Psoas muscle (tissue), 8 donors: ENCODE data around the gene DSG2. TPM values are rescaled to one million over a fixed set of nuclear protein-coding genes. Genes with fewer than 3 reads are reported as not detected.

Experiments used
- ATAC-seq, 4 donors: fragments of 200-7000 bp; cut with Tn5 transposase; one replicate each; pipeline ENCODE4 v1.9.1; 2020; ENCODE audit warnings: moderate library complexity in 3 of 4, mild to moderate bottlenecking in 2 of 4
- DNase-seq, 2 donors: peaks; one replicate each; pipeline ENCODE4 v3.0.0-alpha.2; 2020
- H3K27ac ChIP-seq: fragments of 200-600 bp; one replicate; pipeline ENCODE4 v1.8.0; 2022
- H3K27me3 ChIP-seq, 3 donors: fragments of 200-600 bp in 1 of 3; one replicate each; pipeline versions ENCODE4 v1.6.1 to v1.8.0; 2013 to 2022; ENCODE audit warnings: low read length in 2 of 3, mild to moderate bottlenecking in 2 of 3, moderate library complexity in 1 of 3; ENCODE audit not compliant: insufficient read depth in 3 of 3
- H3K36me3 ChIP-seq, 2 donors: fragments of 200-600 bp in 1 of 2; one replicate each; pipeline versions ENCODE4 v1.6.1 to v1.8.0; 2013 to 2022; ENCODE audit warnings: low read depth in 1 of 2, mild to moderate bottlenecking in 1 of 2, moderate library complexity in 1 of 2; ENCODE audit not compliant: insufficient read depth in 1 of 2
- H3K4me1 ChIP-seq: fragments of 200-600 bp; one replicate; pipeline ENCODE4 v1.8.0; 2022
- H3K4me3 ChIP-seq: fragments of 200-600 bp; one replicate; pipeline ENCODE4 v1.8.0; 2022; ENCODE audit warnings: mild to moderate bottlenecking
- H3K9me3 ChIP-seq: fragments of 200-600 bp; one replicate; pipeline ENCODE4 v1.8.0; 2022
- WGBS, 3 donors: extraction: QIAGEN DNeasy Blood & Tissue Kit; methylation state at CpG; one replicate each; pipeline versions ENCODE4 v1.1.6 to v1.1.7; 2013; 5-methylcytosine and 5-hydroxymethylcytosine counted together
- intact Hi-C, 2 donors: fragments of 100-400 bp; cut with DNase I; formaldehyde crosslinking; loops; one replicate each; pipeline versions ENCODE4 v1.11.0 to v1.14.2; 2022
- polyA plus RNA-seq, 3 donors: library from polyadenylated mRNA; stranded (reverse); fragments of 200-250 nt; gene quantifications; one replicate each; pipeline ENCODE4 v1.2.3, GENCODE V29; 2013
- total RNA-seq, 4 donors: library from RNA; stranded (reverse); fragmentation: NEBNext Ultra II Directional in 2 of 4; extraction: Animal tissue kit (Norgen Biotek cat#: 25700) in 2 of 4; gene quantifications; one replicate each; pipeline versions ENCODE4 v1.2.1 to v1.2.4, GENCODE V29; 2021 to 2023
- TF ChIP-seq, protein P1 (sequence below): fragments of 200-600 bp; IDR thresholded peaks from one replicate; pipeline ENCODE4 v1.8.0; 2022; ENCODE audit warnings: antibody characterized with exemption
- donor health status: healthy with polysubstance abuse.
- donor health status: DM: no; HTN: no; CAD: no; lungs with moderate emphysema.
- donor health status: Bipolar disorder and iron deficiency.
- donor health status: healthy.
- donor health status: DM: yes; HTN: yes; CAD: no.
- donor health status: DM: no; HTN: no; CAD: no.
- donor health status: DM: no; HTN: no; CAD: no.
- donor health status: DM: yes; HTN: yes; CAD: no.

Gene DSG2
- total and polyA plus RNA-seq, 7 donors = 0.33 to 1.8 (median 0.93) TPM

DNA sequence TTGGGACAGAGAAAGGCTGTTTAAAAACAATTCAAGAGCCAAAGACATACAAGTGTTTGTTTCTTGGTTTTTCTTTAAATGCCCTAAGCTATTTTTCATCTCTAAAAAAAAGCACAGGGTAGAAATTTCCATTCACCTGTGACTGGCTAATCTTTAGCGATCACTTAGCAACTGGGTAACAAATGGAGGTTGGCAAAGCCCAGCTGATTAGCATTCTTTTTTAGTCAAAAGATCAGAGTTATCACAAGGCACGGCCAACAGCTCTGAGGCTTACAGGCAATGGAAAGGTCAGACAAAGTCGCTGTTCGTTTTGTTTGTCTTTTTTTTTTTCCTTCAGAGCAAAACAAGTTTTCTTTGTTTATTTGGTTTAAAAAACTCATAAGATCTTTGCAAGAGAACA is 64.7 kb downstream of the DSG2 start:
- intact Hi-C loops = no loop called here
- peaks cover 0 to 4% (median 0%) of the 10 kb centered on the region in 3 donors for H3K27me3 ChIP-seq
- 39 to 55% (median 40%) methylated on average over 4 of the region's 4 CpGs for WGBS, 3 donors
- H3K36me3 ChIP-seq = no peaks in the 10 kb centered on the region
- no peak overlapping the region for H3K4me3 ChIP-seq
- TF ChIP-seq, protein P1, sequence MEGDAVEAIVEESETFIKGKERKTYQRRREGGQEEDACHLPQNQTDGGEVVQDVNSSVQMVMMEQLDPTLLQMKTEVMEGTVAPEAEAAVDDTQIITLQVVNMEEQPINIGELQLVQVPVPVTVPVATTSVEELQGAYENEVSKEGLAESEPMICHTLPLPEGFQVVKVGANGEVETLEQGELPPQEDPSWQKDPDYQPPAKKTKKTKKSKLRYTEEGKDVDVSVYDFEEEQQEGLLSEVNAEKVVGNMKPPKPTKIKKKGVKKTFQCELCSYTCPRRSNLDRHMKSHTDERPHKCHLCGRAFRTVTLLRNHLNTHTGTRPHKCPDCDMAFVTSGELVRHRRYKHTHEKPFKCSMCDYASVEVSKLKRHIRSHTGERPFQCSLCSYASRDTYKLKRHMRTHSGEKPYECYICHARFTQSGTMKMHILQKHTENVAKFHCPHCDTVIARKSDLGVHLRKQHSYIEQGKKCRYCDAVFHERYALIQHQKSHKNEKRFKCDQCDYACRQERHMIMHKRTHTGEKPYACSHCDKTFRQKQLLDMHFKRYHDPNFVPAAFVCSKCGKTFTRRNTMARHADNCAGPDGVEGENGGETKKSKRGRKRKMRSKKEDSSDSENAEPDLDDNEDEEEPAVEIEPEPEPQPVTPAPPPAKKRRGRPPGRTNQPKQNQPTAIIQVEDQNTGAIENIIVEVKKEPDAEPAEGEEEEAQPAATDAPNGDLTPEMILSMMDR = no peak
- DNase-seq (no peak), ATAC-seq (no peak)
- H3K9me3 ChIP-seq = no peaks in the 10 kb centered on the region
- no peaks in the 10 kb centered on the region for H3K4me1 ChIP-seq
- H3K27ac ChIP-seq = no peak overlapping the region

DNA sequence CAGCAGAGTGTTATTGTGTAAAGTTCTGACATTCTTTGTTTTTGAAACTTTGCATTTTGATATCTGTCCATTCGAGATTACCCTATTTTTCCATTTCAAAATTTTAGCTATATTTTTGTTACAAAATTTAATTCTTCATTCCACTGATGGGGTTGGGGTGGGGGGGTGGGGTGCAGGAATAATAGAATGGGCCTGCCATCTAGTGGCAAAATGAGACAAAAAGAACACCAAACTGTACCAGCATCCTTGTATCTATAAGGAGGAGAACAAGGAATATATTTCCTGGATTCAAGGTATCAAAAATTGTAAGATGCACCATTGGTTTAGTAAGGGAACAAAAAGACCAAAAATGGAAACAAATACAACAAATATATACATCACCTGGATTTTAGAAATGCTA is 65.8 kb downstream of the DSG2 start:
- intact Hi-C loops = no loop called here
- TF ChIP-seq, protein P1 = no peak
- H3K27ac ChIP-seq = no peak overlapping the region
- H3K36me3 ChIP-seq = no peaks in the 10 kb centered on the region
- H3K9me3 ChIP-seq = no peaks in the 10 kb centered on the region
- no peak overlapping the region for H3K4me3 ChIP-seq
- DNase-seq (no peak), ATAC-seq (no peak)
- no peaks in the 10 kb centered on the region for H3K4me1 ChIP-seq
- 0 to 2% (median 0%) methylated on average over 1 of the region's 1 CpG for WGBS, 3 donors
- H3K27me3 ChIP-seq = peaks cover 0 to 4% (median 0%) of the 10 kb centered on the region in 3 donors

DNA sequence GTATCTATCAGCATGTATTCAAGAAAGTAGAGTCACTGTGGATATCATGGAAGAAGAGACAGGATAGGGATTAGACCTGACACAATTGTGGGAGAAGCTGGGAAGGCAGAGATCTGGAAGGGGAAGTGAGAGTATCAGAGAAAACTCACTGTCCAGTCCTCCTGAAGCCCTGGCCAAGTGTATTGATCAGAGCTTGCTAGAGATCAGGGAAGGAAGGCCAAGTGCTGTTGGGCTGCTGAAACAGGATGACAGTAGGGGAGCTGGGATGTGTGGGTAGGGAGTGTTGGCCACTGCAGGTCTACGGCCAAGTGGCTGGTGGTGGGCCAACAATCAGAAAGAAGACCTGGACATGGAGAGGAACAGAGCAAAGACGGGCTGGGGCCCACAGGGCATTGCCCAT is 67.4 kb downstream of the DSG2 start:
- intact Hi-C loops = no loop called here
- H3K27ac ChIP-seq = no peak overlapping the region
- H3K9me3 ChIP-seq = no peaks in the 10 kb centered on the region
- peaks cover 0 to 4% (median 0%) of the 10 kb centered on the region in 3 donors for H3K27me3 ChIP-seq
- H3K4me3 ChIP-seq = no peak overlapping the region
- no peaks in the 10 kb centered on the region for H3K4me1 ChIP-seq
- WGBS, 3 donors = 71 to 86% (median 74%) methylated on average over 2 of the region's 2 CpGs
- no peaks in the 10 kb centered on the region for H3K36me3 ChIP-seq
- ATAC-seq = no peak
- DNase-seq = no peak
- TF ChIP-seq, protein P1 = no peak

DNA sequence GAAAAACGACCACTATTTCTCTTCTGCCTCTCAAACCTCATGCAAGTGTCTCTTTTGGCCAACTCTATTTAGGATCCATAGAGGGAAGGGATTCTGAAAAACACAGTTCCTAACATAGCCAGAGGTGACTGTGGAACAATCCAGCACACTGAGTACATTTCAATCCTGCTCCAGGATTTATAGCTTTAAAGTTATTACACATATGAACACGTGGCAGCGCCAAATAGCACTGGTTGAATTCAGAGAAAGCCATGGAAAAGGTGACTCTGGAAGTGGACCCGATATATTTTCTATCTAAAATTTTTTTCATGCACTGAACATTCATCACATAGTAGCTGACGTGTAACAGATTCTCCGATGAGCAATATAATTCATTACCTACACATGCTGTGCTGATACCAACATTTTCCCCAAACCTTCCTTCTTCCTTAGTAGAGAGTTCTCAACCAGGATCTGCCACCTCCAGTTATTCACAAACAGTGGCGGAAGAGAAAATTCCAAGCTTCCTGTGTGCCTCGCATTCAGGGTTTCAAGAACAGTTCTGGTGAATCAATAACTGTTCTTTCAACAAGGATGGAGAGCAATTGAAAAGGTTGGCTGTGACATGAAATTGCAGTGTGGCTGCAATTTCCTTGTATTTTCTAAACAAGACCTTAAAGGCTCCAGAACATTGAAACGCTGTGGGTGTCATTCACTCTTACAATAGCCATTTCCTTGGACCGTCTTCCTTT is 68.0 kb downstream of the DSG2 start:
- TF ChIP-seq, protein P1 = no peak
- ATAC-seq (no peak), DNase-seq (no peak)
- Histone ChIP-seq H3K27ac (no peak overlapping the region), H3K9me3 (no peaks in the 10 kb centered on the region), H3K27me3 (peaks cover 0 to 4% (median 0%) of the 10 kb centered on the region in 3 donors), H3K4me3 (no peak overlapping the region), H3K36me3 (no peaks in the 10 kb centered on the region), H3K4me1 (no peaks in the 10 kb centered on the region)
- intact Hi-C loops = no loop called here
- 79 to 84% (median 81%) methylated on average over 10 of the region's 10 CpGs for WGBS, 3 donors
